NCI-H345 (cell line): ENCODE results near the gene HIP1R.
A peak's percentile ranks its signal among the peaks of the same experiment; 100 is the strongest.

Experiments
- DNase-seq: peaks from one replicate; lab custom pipeline; 2025; lab: John Stamatoyannopoulos, UW

The HIP1R gene

DNA sequence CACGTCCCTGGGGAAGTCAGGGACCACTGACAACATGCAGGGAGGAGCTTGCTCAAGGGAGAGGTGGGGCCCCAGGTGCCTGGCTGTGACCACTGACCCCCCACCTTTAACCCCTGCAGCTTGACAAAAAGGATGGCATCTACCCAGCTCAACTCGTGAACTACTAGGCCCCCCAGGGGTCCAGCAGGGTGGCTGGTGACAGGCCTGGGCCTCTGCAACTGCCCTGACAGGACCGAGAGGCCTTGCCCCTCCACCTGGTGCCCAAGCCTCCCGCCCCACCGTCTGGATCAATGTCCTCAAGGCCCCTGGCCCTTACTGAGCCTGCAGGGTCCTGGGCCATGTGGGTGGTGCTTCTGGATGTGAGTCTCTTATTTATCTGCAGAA, 26.3 kb downstream of the HIP1R start:
- no peak for DNase-seq

DNA sequence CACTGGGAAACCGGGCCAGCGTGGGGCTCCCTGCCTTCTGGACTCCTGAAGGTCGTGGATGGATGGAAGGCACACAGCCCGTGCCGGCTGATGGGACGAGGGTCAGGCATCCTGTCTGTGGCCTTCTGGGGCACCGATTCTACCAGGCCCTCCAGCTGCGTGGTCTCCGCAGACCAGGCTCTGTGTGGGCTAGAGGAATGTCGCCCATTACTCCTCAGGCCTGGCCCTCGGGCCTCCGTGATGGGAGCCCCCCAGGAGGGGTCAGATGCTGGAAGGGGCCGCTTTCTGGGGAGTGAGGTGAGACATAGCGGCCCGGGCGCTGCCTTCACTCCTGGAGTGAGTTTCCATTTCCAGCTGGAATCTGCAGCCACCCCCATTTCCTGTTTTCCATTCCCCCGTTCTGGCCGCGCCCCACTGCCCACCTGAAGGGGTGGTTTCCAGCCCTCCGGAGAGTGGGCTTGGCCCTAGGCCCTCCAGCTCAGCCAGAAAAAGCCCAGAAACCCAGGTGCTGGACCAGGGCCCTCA, 26.9 kb downstream of the HIP1R start:
- DNase-seq: no peak

DNA sequence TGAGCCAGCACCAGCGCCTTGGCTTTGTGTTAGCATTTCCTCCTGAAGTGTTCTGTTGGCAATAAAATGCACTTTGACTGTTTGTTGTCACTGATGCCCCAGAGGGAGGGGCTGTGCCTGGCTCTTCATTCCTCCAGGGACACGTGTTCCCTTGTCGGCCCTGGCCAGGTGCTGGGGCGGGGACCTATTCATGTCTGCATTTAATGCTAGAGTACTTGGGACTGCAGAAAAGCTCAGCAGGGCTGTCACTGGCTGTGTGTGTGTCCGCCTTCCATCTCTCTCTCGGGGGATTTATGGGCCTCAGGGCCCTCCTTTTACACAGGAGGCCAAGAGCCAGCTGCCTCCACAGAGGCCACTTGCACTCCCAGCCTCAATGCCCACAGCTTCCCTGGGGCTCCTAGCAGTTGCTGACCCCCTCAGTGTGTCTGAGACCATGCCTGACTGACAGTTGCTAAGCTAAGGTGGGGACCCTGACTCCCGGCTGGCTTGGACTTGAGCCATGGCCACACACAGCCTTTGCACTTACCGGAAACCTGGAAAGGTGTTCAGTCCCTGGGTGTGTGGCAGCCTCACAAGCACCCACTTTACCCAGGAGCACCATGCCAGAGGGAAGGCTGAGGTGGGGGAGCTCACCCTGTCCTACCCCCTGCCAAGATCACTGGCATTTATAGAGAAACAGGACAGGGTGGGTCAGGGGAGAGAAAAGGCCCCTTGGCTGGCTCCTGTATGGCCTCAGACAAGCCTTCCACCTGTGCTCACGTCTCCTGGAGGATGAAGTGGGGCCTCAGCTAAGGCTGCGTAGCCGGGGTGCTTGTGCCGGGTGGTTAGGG, 27.8 kb downstream of the HIP1R start:
- peak; percentile 94 for DNase-seq

DNA sequence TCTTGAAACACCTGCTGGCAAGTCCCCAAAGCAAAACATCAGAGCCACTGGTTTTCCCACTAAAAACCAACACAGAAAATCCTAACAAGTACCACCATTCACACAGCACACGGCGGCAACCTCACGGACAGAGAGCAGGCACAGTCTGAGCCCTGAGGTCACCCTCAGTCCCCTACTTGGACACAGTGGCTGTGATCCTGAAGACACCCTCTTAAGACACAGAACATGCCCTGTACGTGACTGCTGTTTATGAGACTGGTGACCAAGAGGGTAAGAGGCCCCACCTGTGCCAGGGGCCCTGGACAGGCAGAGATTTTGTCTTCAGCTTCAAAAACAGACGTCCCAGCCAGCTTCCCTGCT, 29.6 kb downstream of the HIP1R start:
- no peak for DNase-seq

DNA sequence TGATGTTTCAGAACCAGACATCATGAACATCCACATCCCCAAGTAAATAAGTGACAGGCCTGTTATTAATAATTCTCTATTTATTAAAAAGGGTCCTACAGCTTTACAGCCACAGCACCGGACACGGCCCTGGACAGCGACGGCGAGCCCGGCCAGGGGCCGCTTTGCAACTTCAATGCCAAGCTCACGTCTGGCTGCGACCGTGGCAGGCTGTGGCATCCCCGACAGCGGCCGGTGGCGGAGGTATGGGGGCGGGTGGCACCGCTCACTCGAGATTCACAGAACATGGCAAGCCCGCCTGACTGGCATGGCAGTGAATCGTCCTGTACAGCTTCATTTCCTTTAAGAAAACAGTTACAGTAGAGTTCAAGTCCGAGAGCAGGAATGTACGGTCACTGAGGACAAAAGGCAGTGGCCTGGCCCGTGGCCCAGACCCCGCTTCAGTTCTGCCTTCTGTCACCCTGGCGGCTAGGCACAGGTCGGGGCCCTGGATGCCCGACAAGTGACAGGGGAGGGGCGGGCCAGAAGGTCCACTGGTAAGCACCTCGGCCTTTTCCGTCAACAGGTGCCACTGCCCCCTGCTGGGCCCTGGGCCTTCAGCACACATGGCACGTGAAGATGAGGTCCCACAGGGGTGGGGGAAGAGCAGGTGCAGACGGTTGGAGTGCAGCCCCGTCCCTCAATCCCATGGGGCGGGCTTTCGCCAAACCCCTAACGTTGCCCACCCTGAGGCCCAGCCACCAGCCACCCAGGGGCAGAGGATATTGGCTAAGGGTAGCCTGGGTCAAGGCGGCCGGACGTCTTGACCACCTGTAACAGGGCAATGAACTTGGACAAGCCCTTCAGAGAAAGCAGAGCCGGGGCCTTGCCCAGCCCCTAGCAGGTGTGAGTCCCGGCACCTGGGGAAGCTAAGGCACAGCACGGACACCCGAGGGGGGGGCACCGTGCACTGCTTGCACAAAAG, 30.3 kb downstream of the HIP1R start:
- peak; percentile 22 for DNase-seq

DNA sequence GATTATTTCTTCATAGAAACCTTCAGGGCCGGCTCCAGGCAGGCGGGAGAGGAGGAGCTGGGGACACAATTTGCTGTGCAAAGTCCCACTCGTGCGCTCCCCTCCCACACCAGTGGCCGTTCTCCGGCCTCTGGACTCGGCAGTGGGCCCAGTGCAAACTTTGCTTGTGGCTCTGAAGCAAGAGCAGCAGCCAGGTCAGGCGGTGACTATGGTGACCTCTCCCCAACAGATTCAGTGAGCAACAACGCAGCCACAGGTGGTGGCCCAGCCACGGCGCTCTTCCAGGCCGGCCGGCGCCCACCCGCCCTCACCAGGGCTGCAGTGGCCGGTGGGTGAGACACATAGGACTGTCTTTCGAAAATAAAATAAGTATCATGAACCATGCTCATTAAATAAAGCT, 31.1 kb downstream of the HIP1R start:
- no peak for DNase-seq

DNA sequence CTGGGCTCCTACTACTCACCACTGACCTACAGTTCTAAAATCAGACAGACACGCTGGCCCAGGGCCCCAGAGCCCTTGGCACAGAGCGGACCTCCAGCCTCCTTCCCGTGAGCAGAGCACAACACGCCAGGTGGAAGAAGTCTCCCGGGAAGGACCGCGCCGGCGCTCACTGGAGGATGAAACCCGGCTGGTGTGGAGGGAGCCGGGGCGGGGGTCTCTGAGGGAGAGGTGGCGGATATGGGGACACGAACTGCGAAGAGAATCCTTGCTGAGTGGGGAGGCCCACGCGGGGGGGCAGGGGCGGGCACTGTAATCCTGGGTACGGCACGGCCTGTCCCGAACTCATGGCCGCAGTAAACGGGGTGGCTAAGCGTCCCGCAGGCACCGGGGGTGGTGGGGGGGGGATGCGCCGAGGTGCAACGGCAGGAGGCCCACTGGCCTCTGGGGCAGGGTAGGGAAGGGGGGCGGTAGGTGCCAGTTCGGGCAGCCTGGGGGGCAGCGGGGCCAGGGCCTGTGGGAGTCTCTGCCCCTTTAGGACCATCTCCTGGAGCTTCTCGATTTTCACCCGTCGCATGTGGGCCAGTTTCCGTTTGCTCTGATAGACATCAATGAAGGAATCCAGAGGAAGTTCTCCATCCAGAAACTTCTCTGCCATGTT, 31.8 kb downstream of the HIP1R start:
- no peak for DNase-seq

DNA sequence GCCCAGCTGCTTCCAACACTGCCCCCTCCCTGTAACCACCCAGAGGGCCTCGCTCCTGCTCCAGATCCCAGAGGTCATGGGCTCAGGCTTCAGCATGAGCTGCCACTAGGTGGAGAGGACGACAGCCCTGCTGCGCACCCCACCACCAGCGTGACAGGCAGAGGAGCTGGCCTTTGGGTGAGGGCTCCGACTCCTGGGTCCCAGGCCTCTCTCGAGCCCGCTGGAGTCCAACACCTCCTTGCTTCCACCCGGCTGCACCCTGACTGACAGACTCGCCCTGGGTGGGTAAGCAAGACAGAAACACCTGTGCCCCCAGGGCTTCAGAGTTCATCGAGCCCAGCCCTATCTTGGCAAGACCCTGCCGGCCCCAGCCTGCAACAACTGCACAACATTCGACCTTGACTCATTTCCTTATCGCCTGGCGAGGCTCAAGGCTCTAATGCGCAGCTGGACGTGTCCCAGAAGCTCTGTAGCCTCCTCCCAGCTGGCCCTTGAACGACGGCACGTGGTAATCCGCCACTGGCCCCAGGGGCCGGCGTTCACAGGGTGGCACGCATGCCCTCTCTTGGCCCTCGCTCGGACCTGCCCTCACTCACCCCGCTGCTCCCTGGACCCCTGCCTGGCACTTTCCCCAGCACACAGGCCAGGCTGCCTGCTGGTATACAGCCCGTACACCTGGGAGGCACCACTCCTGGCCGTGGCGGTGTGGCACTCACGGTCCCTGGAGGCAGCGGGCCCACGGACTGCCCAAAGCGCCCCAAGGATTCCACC, 32.6 kb downstream of the HIP1R start:
- no peak for DNase-seq

DNA sequence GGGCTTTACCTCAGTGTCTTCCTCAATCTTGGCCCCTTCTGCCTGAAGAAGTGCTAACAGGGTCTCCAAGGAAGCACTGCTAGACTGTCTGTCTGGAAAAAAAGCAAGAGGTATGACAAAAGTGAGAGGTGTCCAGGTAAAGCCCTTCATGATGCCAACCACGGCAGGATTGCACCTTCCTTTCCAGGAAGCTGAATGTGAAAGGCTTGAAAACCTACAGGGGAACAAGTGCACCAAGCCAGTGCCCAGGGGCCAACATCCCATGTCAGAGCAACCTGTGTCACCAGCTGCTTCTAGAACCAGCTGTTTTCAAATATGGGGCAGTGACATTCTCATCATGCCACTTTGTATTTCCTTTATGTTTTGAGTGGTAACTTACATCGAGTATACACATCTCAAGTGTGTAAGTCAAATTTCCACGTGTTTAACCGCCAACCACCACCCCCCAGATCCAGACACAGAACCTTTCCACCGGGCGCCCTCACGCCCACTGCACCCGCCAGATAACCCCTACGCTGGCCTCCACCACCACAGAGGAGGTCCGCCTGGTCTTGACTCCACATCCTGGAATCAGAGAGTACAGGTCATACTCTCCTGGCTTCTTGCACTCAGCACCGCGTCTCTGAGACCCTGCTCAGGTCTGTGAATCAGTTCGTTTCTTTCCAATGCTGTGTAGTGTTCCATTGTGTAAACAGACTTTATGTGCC, 33.4 kb downstream of the HIP1R start:
- no peak for DNase-seq

DNA sequence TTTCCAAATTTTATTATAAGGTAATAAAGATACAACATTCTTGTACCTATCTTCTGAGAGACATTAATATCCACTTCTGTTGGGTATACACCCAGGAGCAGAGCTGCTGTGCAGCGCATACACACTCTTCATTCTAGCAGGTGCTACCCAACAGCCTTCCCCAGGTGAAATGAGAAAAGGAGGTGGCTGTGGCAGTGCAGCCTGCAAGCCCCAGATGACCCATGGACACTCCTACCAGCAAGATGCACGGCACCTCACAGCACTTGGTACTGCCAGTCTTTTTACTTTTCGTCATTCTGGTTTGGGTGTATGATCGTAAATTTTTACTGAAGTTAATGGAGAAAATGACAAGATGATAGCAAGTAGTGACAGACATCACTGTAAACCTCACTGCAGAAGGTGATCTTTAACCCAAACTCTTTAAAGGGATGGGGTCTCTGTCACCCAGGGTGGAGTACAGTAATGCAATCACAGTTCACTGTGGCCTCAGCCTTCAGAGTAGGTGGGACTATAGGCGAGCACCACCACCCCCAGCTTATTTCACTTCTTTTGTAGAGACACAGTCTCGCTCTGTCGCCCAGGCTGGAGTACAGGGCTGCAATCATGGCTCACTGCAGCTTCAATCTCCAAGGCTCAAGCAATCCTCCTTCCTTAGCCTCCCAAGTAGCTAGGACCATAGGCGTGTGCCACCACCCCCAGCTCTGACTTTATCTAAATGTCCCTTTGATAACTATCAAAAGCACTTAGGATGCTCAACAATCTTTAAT, 34.1 kb downstream of the HIP1R start:
- no peak for DNase-seq

DNA sequence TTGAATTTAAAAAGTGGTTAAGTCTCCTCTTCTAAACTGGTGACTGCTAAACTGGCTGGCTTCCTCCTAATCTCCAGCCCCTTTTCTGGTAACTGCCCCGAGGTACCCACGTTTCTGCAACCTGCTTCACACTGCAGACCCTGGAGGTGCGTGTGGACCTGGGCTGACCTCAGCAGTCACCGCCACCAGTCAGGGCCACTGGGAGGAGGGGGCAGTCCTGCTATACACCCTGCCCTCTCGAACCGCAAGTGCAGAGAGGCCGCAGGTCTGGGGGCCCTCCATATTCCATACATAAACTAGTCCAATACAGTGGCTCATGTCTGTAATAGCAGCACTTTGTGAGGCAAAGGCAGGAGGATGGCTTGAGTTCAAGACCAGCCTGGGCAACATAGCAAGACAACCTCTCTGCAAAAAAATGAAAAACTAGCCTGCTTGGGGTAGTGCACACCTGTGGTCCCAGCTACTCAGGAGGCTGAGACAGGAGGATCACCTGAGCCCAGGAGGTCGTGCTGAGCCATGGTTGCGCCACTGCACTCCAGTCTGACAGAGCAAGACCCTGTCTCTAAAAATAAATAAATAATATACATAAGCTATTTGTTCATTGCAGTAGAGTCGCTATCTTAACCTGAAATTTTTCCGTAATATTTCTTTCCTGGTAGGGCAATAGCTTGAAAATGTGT, 35.0 kb downstream of the HIP1R start:
- no peak for DNase-seq

DNA sequence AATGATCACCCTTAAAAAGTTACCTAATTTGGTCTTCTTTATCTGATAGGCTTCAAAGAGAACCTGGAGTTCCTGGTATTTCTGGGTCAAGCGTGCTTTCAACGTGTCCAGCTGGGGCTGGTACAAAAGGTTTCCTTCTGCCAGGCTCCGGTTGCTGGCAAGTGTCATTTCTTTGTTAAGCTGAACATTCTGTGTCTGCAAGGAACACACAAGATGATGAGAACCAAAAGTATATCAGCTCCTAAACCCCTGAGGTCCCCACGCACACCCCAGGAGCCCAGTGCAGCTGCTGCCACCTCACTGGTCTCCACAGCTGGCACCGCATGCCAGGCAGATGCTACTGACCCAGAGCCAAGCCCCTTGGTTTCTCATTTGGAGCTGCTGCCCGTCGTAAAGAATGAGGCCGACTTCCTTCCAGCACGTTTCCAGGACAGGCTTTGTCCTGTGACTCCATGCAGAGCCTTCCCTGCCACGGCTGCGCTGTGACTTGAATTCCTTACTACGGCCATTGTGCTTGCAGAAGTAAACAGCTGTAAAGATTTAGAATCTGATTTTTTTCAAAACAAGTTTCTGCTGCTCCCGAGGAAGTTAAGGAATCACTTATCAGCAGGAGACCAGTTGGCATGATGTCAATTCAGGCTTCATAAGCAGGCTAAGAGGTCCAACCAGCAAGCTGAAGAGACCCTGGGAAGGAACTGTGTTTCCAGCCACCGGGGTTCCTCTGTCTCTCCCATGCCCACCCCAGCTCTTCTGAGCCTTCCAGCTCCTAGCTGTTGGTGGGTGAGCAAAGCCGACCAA, 35.8 kb downstream of the HIP1R start:
- DNase-seq: no peak

DNA sequence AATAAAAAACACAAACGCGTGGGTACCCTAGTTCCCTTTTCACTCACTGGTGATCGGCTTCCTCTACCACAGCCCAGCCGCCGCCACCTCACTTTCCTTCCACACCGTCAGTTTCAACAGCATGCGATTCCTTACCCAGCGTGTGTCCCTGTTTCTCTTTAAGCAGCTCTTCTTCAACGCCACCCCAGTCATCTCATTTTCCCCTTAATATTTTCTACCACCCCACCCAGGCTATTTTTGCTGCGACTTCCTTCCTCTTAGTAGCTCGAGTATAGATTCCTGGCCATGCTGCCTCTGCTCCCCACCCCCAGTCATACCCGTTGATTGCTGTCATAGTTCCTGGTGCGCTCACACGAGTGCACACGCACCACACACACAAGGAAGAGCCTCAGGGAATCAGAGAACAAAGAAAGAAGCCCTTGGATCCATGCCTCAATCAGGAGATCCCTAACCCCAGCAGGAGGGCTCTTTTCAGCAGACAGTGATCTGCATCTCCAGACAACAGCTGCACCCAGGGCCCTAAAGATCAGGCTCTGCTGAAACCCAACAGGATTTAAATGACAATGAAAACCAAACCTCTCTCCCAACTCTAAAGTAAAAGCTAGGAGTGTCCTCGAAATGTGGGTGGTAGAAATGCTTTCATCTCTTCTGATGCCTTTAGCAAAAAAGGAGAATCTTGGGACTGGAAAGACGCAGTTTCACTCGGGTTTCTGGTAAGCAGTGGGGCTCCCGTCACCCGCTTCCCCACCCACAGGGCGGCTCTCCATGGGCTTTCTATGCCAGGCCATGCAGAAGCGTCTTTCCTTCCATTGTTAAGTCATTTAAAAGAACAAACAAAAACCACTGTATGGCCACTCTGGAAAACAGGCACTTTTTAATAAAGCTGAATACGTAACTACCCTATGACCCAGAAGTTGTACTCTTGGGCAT, 36.9 kb downstream of the HIP1R start:
- peak; percentile 96 for DNase-seq

DNA sequence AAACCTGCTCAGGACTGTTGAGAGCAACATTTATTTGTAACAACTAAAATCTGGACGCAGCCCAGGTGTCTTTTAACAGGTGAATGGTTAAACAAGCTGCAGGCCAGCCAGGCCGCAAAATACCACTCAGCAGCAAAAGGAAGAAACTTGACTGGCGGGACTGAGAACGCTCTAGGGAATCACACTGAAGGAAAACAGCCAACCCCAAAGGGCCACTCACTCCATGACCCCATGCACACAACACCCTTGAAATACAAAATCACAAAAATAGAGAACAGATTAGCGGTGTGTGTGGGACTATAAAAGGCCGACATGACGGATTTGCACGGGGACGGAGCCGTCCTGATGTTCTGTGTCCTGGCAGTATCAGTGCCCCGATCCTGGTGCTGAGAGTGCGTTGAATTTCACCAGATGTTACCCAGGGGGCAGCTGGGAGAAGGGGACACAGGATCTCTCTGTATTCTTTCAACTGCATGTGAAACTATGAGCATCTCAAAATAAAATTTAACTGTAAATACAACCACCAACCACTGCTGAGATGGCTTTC, 37.6 kb downstream of the HIP1R start:
- peak; percentile 49 for DNase-seq

DNA sequence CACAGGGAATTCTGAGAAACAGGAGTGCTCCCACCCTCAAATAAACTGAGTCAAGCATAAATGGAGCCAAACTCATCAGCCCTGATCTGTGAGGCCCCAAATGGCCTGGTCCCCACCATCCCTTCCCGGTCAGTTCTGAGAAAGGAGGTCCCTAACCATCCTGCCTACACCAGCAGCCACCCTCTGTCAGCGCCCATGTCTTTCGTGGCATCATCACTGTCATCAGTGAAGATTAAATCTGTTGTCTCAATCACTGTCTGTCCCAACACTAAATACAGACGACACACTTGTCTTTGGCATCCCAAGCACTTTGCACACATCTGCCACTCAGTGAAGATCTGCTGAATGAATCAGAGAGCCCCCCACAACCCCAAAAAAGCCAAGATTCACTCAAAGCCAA, 38.3 kb downstream of the HIP1R start:
- no peak for DNase-seq

DNA sequence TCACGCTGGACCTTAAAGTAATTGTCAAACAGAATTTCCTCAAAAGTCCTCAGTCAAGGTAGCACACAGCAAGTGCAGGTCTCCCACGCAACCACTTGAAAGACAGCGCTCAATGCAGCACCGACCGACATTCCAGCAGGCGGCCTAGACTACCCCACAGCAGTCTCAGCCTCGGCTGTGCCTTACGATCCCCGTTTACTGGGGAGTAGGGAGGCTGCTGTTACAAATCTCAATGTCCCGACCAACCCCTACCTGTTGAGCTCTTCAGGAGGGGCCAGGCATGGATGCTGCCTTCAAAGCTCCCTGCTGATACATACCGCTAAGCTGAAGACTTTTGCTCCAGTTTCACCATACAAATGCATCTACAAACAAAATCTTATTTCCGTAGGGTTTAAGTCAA, 38.8 kb downstream of the HIP1R start:
- no peak for DNase-seq

DNA sequence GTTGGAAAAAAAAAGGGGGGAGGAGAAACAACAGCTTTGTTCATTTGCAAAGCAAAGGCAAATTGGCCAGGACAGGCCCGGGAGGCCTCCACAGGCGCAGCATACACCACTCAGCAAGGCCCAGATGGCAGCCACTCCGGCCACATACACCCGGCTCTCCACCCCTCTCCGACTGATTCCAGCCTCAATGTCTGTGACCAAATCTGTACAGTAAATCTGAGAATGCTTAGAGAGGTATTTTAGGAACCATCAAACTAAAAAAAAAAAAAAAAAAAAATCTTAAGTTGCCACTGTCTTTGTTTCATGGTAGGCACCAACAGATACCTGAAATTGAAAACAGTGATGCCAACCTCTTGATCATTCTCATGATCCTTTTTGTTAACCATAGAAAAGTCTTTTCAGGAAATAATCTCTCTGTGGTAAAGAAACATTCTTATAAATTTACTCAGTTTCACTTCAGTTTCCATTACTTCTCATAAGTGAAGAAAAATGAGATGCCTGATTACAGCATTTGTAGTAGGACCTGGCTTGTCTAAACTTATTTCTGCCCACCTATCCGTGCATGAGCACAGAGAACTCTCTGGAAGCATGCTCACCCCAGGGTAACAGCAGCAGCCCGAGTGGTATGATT, 40.4 kb downstream of the HIP1R start:
- DNase-seq: no peak
